Measurements from ENCODE around the gene TRAM2.

Gene TRAM2, protein sequence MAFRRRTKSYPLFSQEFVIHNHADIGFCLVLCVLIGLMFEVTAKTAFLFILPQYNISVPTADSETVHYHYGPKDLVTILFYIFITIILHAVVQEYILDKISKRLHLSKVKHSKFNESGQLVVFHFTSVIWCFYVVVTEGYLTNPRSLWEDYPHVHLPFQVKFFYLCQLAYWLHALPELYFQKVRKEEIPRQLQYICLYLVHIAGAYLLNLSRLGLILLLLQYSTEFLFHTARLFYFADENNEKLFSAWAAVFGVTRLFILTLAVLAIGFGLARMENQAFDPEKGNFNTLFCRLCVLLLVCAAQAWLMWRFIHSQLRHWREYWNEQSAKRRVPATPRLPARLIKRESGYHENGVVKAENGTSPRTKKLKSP

DNA sequence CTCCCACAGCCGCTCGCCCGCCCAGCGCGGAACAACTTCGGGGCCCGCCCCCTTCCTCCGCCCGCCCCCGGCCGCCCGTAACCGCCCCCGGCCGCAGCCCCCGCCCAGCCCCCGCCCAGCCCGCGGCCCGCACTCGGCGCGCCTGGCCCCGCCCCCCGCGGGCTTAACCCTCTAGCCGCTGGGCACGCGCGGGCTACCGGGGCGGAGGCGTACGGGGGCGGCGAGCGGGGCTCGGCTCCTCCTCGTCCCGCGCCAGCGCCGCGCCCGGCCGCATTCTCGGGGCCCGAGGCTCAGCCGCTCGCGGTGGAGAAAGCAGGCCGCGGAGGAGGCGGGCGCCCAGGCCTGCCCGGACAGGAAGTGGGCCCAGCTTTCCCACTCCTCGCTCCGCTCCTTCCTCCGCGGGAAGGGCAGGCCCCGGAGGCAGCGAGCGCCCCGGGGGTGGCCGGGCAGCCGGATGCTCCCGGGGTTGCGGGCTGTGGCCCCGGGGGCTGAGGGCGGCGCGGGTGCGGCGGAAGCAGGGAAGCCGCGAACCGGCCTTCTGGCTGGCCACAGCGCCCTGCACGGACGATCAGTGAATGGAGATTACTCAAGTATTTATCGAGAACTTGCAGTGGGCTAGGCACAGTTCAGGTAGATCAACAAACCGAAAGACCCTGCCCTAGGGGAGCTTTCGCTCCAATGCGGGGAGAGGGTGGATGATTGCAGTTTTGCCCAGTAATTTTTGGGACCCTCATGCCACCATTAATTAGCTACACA lies at the start of gene TRAM2:
Gene TRAM2, minus strand, starts transcription at position 39 of the 756 bp plus-strand sequence. CDS start 145 bp downstream, outside the sequence.
- peak within 1 kb of the TSS; percentile 96 for H3K4me3 ChIP-seq (ENCODE audit: low read length)
- peak; percentile 83 for DNase-seq (ENCODE audit: low read depth)
- TF ChIP-seq, protein P1, sequence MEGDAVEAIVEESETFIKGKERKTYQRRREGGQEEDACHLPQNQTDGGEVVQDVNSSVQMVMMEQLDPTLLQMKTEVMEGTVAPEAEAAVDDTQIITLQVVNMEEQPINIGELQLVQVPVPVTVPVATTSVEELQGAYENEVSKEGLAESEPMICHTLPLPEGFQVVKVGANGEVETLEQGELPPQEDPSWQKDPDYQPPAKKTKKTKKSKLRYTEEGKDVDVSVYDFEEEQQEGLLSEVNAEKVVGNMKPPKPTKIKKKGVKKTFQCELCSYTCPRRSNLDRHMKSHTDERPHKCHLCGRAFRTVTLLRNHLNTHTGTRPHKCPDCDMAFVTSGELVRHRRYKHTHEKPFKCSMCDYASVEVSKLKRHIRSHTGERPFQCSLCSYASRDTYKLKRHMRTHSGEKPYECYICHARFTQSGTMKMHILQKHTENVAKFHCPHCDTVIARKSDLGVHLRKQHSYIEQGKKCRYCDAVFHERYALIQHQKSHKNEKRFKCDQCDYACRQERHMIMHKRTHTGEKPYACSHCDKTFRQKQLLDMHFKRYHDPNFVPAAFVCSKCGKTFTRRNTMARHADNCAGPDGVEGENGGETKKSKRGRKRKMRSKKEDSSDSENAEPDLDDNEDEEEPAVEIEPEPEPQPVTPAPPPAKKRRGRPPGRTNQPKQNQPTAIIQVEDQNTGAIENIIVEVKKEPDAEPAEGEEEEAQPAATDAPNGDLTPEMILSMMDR (conservative IDR thresholded peaks at IDR 0.05; ENCODE audit: low read length): peak; percentile 10; the same call in 1 of the 2 replicates

DNA sequence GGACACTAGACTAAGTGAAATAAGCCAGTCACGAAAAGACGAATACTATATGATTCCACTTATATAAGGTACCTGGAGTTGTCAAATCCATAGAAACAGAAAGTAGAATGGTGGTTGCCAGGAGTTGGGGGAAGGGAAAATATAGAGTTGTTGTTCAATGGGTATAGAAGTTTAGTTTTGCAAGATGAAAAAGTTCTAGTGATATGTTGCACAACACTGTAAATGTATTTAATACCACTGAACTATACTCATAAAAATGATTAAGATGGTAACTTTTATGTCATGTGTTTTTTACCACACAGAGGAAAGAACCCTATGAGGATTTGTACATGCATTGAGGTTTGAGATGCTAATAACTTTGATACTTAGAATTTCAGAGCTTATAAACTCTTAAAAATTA lies 46.0 kb upstream of the TRAM2 start:
- no peak for DNase-seq (ENCODE audit: low read depth)
- TF ChIP-seq, protein P1 (conservative IDR thresholded peaks at IDR 0.05; ENCODE audit: low read length): no peak
- H3K4me3 ChIP-seq (ENCODE audit: low read length): no peak overlapping the region

DNA sequence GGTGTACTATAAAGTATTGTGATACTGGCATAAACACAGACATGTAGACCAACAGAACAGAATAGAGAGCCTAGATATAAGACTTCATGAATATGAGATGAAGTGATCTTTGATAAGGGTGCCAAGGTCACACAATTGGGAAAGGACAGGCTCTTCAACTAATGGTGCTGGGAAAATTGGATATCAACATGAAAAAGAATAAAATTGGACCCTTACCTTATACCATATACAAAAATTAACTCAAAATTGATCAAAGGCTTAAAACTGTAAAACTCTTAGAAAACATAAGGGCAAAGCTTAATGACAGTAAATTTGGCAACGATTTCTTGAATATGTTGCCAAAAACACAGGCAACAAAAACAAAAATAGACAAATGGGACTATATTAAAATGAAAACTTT lies 44.8 kb upstream of the TRAM2 start:
- H3K4me3 ChIP-seq (ENCODE audit: low read length): no peak overlapping the region
- DNase-seq (ENCODE audit: low read depth): no peak
- TF ChIP-seq, protein P1 (conservative IDR thresholded peaks at IDR 0.05; ENCODE audit: low read length): no peak

DNA sequence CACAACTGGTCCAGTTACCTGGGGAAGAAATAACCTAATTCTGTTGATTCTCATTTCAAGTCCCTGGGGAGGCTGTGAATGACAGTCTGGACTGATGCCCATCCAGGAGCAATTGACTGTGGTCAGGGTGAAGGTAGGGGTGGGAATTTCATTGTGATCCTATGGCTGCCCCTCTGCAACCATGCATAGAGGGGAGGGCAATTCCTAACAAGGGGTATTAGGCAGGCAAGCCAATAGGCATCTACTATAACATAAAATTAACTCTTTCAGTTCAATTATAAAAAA lies 44.0 kb upstream of the TRAM2 start:
- TF ChIP-seq, protein P1 (conservative IDR thresholded peaks at IDR 0.05; ENCODE audit: low read length): no peak
- no peak overlapping the region for H3K4me3 ChIP-seq (ENCODE audit: low read length)
- DNase-seq (ENCODE audit: low read depth): no peak

DNA sequence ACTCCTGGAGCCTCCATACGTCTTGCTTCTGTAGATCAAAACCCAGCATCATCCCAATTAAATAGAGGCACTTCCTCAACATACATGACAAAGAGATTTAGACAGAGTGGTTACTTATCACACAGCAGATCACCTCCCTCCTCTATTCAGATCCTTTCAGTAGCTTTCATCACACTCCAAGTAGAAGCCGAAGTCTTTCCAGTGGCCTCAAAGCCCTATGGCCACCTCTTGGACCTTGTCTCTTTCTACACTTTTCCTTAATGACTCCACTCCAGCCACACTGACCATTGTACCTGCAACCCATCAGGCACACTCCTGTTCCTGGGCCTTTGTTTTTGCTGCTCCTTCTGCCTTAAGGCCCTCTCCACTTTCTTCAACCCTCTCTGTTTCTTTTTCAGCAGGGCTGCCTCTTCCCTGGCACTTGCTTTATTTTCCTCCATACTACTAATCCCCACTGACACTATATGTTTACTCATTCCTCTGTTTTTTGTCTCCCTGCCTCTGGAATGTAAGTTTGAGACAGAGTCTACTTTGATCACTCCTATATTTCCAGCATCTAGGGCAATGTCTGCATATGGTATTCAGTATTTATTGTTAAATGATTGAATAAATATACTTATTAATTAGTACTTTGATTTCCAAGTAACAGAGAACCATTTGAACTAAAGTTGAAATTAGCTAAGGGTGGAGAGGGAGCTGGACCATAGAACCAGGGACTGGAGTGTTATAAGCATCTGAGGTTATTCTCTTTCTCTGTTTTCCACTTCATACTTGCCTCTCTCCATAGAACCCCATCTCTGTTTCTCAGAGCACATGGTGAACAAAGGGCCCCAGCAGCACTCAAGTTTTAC lies 43.4 kb upstream of the TRAM2 start:
- TF ChIP-seq, protein P1 (conservative IDR thresholded peaks at IDR 0.05; ENCODE audit: low read length): no peak
- H3K4me3 ChIP-seq (ENCODE audit: low read length): no peak overlapping the region

DNA sequence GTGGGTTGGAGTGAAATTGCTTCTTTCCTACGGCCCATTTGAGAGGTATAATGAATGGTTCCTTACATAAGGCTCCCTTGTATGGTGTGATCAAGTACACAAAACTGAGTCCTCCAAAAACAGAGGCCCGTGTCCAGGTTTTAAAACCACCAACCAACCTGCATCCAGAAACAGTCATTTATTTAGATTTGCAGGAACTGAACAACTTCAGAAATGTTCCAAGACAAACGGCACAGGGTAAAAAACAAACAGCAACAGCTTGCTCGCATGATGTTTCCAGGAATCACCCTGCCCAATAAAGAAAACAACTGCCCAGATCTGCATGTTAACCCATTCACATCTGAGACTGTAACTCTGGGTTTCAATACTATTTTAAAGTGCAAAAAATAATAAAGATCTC lies 40.2 kb upstream of the TRAM2 start:
- DNase-seq (ENCODE audit: low read depth): no peak
- no peak overlapping the region for H3K4me3 ChIP-seq (ENCODE audit: low read length)
- TF ChIP-seq, protein P1 (conservative IDR thresholded peaks at IDR 0.05; ENCODE audit: low read length): no peak

More for the DNA sequence above, 43.4 kb upstream of the TRAM2 start:
- DNase-seq (ENCODE audit: low read depth): no peak
